HG02798 (cell line): ENCODE data around the gene UBE2Q2.
A peak's percentile ranks its signal among the peaks of the same experiment; 100 is the strongest.
"Not testable (repeated sequence)": the region's sequence is repeated elsewhere in the genome, so short reads cannot be mapped to it uniquely, and the experiment has no call there.

ENCODE experiments used
- ATAC-seq: cut with Tn5 transposase; IDR thresholded peaks from one replicate; pipeline ENCODE4 v1.9.1; 2021; ENCODE audit warnings: mild to moderate bottlenecking; ENCODE audit not compliant: unreplicated experiment, poor library complexity

UBE2Q2 gene

GRCh38 chr15:75823860-75824613 lies 19.2 kb upstream of the UBE2Q2 start:
- ATAC-seq = no peak

- no peak for ATAC-seq
These were observed 15.6 kb upstream of the UBE2Q2 start for GRCh38 chr15:75827691-75828090.

- ATAC-seq = no peak
These were observed 14.8 kb upstream of the UBE2Q2 start for GRCh38 chr15:75828429-75828828.

GRCh38 chr15:75830910-75831805 lies 12.1 kb upstream of the UBE2Q2 start:
- ATAC-seq = no peak

- no peak for ATAC-seq
These were observed 11.5 kb upstream of the UBE2Q2 start for GRCh38 chr15:75831806-75832102.

- no peak for ATAC-seq
These were observed 11.1 kb upstream of the UBE2Q2 start for GRCh38 chr15:75832114-75832513.

GRCh38 chr15:75834021-75834420 lies 9.2 kb upstream of the UBE2Q2 start:
- ATAC-seq = no peak

GRCh38 chr15:75835990-75836958 lies 7.0 kb upstream of the UBE2Q2 start:
- ATAC-seq = no peak

GRCh38 chr15:75836959-75837334 lies 6.3 kb upstream of the UBE2Q2 start:
- ATAC-seq = no peak

GRCh38 chr15:75840659-75841058 lies 2.6 kb upstream of the UBE2Q2 start:
- ATAC-seq = no peak

GRCh38 chr15:75841626-75842025 lies 1.6 kb upstream of the UBE2Q2 start:
- ATAC-seq = no peak

GRCh38 chr15:75843678-75844581 lies 683 bp downstream of the UBE2Q2 start:
- ATAC-seq = peak; percentile 60

GRCh38 chr15:75844629-75845335 lies 1.5 kb downstream of the UBE2Q2 start:
- no peak for ATAC-seq

- ATAC-seq = no peak
These were observed 5.9 kb downstream of the UBE2Q2 start for GRCh38 chr15:75849167-75849566.

GRCh38 chr15:75850708-75851107 lies 7.5 kb downstream of the UBE2Q2 start:
- ATAC-seq = no peak

GRCh38 chr15:75851566-75851965 lies 8.3 kb downstream of the UBE2Q2 start:
- not testable (repeated sequence) for ATAC-seq

- ATAC-seq = no peak
These were observed 14.6 kb downstream of the UBE2Q2 start for GRCh38 chr15:75857886-75858285.

GRCh38 chr15:75861750-75862402 lies 18.6 kb downstream of the UBE2Q2 start:
- no peak for ATAC-seq
